22Rv1 (cell line): Measurements from ENCODE around the gene GRM4.

Experiments
- ZFX ChIP-seq: fragments of 450-650 bp; IDR thresholded peaks from 2 replicates; pipeline ENCODE4 v1.6.1; 2017; ENCODE audit warnings: antibody characterized with exemption, borderline replicate concordance
- TF ChIP-seq, protein P1 (sequence below): fragments of 450-650 bp; IDR thresholded peaks from 2 replicates; pipeline ENCODE4 v1.5.1; 2017; ENCODE audit warnings: mild to moderate bottlenecking

DNA sequence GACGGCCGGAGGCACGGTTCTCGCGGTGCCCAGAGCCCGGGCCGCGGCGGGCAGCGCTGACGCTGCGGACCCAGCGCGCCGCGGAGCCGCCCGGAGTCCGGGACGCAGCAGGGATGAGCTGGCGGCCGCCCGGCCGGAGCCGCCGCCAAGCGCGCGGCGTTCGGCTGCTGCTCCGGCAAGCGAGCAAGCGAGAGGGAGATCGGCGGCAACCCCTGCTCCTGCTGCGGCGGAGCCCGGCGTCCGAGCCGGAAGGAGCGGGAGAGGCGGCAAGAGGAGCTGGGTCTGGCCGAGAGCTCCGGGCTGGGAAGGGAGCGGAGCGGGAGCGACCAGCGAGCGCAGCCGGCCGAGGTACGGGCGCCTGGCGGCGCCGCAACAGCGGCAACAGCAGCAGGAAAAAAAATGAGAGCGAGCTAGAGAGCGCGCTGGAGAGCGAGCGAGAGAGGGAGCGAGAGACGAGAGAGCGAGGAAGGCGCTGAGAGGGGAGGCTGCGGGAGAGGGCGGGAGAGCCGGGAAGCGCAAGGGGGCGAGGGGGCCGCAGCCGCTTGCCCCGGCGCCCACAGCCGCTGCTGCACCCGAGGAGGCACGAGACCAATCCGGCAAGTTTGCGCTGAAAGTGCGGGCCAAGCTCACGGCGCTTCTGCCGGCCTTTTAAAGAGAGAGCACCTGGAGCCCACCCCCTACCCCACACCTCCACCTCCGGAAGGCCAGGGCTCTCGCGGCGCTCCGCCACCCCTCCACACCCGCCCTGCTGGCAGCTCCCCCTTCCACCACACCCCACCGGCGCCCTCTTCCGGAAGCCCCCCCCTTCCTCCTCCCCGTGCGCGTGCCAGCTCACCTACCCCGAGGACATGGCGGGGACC, 496 bp downstream of the GRM4 start:
- TF ChIP-seq, protein P1, sequence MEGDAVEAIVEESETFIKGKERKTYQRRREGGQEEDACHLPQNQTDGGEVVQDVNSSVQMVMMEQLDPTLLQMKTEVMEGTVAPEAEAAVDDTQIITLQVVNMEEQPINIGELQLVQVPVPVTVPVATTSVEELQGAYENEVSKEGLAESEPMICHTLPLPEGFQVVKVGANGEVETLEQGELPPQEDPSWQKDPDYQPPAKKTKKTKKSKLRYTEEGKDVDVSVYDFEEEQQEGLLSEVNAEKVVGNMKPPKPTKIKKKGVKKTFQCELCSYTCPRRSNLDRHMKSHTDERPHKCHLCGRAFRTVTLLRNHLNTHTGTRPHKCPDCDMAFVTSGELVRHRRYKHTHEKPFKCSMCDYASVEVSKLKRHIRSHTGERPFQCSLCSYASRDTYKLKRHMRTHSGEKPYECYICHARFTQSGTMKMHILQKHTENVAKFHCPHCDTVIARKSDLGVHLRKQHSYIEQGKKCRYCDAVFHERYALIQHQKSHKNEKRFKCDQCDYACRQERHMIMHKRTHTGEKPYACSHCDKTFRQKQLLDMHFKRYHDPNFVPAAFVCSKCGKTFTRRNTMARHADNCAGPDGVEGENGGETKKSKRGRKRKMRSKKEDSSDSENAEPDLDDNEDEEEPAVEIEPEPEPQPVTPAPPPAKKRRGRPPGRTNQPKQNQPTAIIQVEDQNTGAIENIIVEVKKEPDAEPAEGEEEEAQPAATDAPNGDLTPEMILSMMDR = no peak; the same call in none of the 2 replicates
- no peak for TF ChIP-seq ZFX
